ENCODE measurements around the gene APLP2. TPM values are rescaled to one million over a fixed set of nuclear protein-coding genes. Genes with fewer than 3 reads are reported as not detected.

APLP2 gene
- total RNA-seq, 4 donors from 2014 or later: 125 to 226 (median 158) TPM

GRCh38 chr11:130180491-130180890 lies 110.8 kb downstream of the APLP2 start:
- TF ChIP-seq POLR2A (IDR thresholded peaks at IDR 0.05): no peak
- no peak for TF ChIP-seq CTCF (IDR thresholded peaks at IDR 0.05)
- intact Hi-C loops (cut with DNase I; ENCODE audit: low total_unique reads): no loop called here
- DNase-seq (ENCODE audit: low spot score in 2 of 2): no peak
- 33 to 50% methylated on average over 4 of the region's 4 CpGs for WGBS, 2 donors
- no peak overlapping the region for H3K4me3 ChIP-seq (ENCODE audit: low read depth, poor library complexity, severe bottlenecking)

GRCh38 chr11:130180896-130181294 lies 111.2 kb downstream of the APLP2 start:
- no peak for DNase-seq (ENCODE audit: low spot score in 2 of 2)
- 75 to 83% methylated on average over 8 of the region's 8 CpGs for WGBS, 2 donors
- H3K4me3 ChIP-seq (ENCODE audit: low read depth, poor library complexity, severe bottlenecking): no peak overlapping the region
- TF ChIP-seq CTCF (IDR thresholded peaks at IDR 0.05) (no peak), POLR2A (IDR thresholded peaks at IDR 0.05) (no peak)
- intact Hi-C loops (cut with DNase I; ENCODE audit: low total_unique reads): no loop called here

GRCh38 chr11:130181295-130182272 lies 111.9 kb downstream of the APLP2 start:
- H3K4me3 ChIP-seq (ENCODE audit: low read depth, poor library complexity, severe bottlenecking): no peak overlapping the region
- no peak for TF ChIP-seq POLR2A (IDR thresholded peaks at IDR 0.05)
- TF ChIP-seq CTCF (IDR thresholded peaks at IDR 0.05): no peak
- no peak for DNase-seq (ENCODE audit: low spot score in 2 of 2)
- intact Hi-C loops (cut with DNase I; ENCODE audit: low total_unique reads): no loop called here
- 44 to 51% methylated on average over 11 of the region's 11 CpGs for WGBS, 2 donors

- WGBS, 2 donors: 77% methylated on average over 11 of the region's 11 CpGs
- no peak overlapping the region for H3K4me3 ChIP-seq (ENCODE audit: low read depth, poor library complexity, severe bottlenecking)
- no peak for DNase-seq (ENCODE audit: low spot score in 2 of 2)
- intact Hi-C loops (cut with DNase I; ENCODE audit: low total_unique reads): no loop called here
- no peak for TF ChIP-seq POLR2A (IDR thresholded peaks at IDR 0.05)
- no peak for TF ChIP-seq CTCF (IDR thresholded peaks at IDR 0.05)
Observed at GRCh38 chr11:130183878-130184610, 114.3 kb downstream of the APLP2 start.

- H3K4me3 ChIP-seq (ENCODE audit: low read depth, poor library complexity, severe bottlenecking): no peak overlapping the region
- intact Hi-C loops (cut with DNase I; ENCODE audit: low total_unique reads): no loop called here
- 91 to 92% methylated on average over 12 to 13 of the region's 13 CpGs for WGBS, 2 donors
Observed at GRCh38 chr11:130187096-130187495, 117.4 kb downstream of the APLP2 start.

More at GRCh38 chr11:130187096-130187495, 117.4 kb downstream of the APLP2 start:
- no peak for DNase-seq (ENCODE audit: low spot score in 2 of 2)
- no peak for TF ChIP-seq POLR2A (IDR thresholded peaks at IDR 0.05)
- TF ChIP-seq CTCF (IDR thresholded peaks at IDR 0.05): no peak
